Upper lobe of left lung (tissue), 6 donors: ENCODE results near the gene CCDC127. TPM values are rescaled to one million over a fixed set of nuclear protein-coding genes. Genes with fewer than 3 reads are reported as not detected.

Experiments
- ATAC-seq, 2 donors: fragments of 200-7000 bp; cut with Tn5 transposase; one replicate each; pipeline ENCODE4 v1.9.1; 2022; ENCODE audit warnings: mild to moderate bottlenecking in 2 of 2, moderate library complexity in 2 of 2; ENCODE audit not compliant: low FRiP score in 2 of 2
- DNase-seq, 2 donors: peaks; one replicate each; pipeline ENCODE4 v3.0.0-alpha.2; 2019 to 2020
- H3K27ac ChIP-seq, 4 donors: fragments of 200-600 bp; sonication (generic); one replicate each; pipeline ENCODE4 v1.5.1; 2016 to 2019
- H3K27me3 ChIP-seq, 4 donors: fragments of 200-600 bp; sonication (generic); one replicate each; pipeline ENCODE4 v1.5.1; 2017 to 2019
- H3K36me3 ChIP-seq, 4 donors: fragments of 200-600 bp; sonication (generic); one replicate each; pipeline ENCODE4 v1.5.1; 2016 to 2019
- H3K4me1 ChIP-seq, 4 donors: fragments of 200-600 bp; sonication (generic); one replicate each; pipeline ENCODE4 v1.5.1; 2018 to 2019
- H3K4me3 ChIP-seq, 4 donors: fragments of 200-600 bp; sonication (generic); one replicate each; pipeline ENCODE4 v1.5.1; 2017 to 2019; ENCODE audit warnings: mild to moderate bottlenecking in 2 of 4, moderate library complexity in 1 of 4
- H3K9me3 ChIP-seq, 4 donors: fragments of 200-600 bp; sonication (generic); one replicate each; pipeline ENCODE4 v1.5.1; 2018 to 2019
- CTCF ChIP-seq, 6 experiments: fragments of 450-650 bp in 4 of 6; fragments of 200-600 bp in 2 of 6; sonication (generic) in 2 of 6; IDR thresholded peaks; one replicate each; pipeline ENCODE4 v1.5.1; 2016 to 2019; ENCODE audit warnings: antibody characterized with exemption in 6 of 6
- EP300 ChIP-seq, 4 donors: sonication (generic); formaldehyde crosslinking; IDR thresholded peaks; one replicate each; pipeline ENCODE4 v1.5.1; 2017; ENCODE audit warnings: antibody characterized with exemption in 4 of 4, control low read depth in 2 of 4
- POLR2A ChIP-seq, 4 donors: fragments of 450-650 bp; IDR thresholded peaks; one replicate each; pipeline ENCODE4 v1.5.1; 2016 to 2017; ENCODE audit warnings: antibody characterized with exemption in 4 of 4, mild to moderate bottlenecking in 2 of 4
- POLR2AphosphoS5 ChIP-seq, 2 donors: sonication (generic); formaldehyde crosslinking; IDR thresholded peaks; one replicate each; pipeline ENCODE4 v1.5.1; 2017; ENCODE audit warnings: antibody characterized with exemption in 2 of 2
- WGBS, 2 donors: methylation state at CpG; one replicate each; pipeline ENCODE4 v1.1.5; 2017 to 2018; 5-methylcytosine and 5-hydroxymethylcytosine counted together
- total RNA-seq, 6 donors: library from RNA; depleted of rRNA in 4 of 6; stranded (reverse); fragments of >200 nt in 4 of 6; gene quantifications; one replicate each; pipeline versions ENCODE4 v1.1.0 to v1.2.1, GENCODE V29; 2016 to 2021
- donor health status: DM: no; HTN: no; CAD: no; lungs with moderate emphysema.
- donor health status: DM: no; HTN: yes; CAD: no; lungs with severe emphysema.

CCDC127 gene
- total RNA-seq, 6 donors from 2014 or later = 3.1 to 8.5 (median 4.8) TPM

GRCh38 chr5:182126-182525 is 35.8 kb downstream of the CCDC127 start:
- no peak overlapping the region for H3K4me3 ChIP-seq
- no peaks in the 10 kb centered on the region for H3K36me3 ChIP-seq
- no peaks in the 10 kb centered on the region for H3K4me1 ChIP-seq
- H3K9me3 ChIP-seq = no peaks in the 10 kb centered on the region
- TF ChIP-seq POLR2AphosphoS5 (IDR thresholded peaks at IDR 0.05) (no peak), EP300 (IDR thresholded peaks at IDR 0.05) (no peak), POLR2A (IDR thresholded peaks at IDR 0.05) (no peak), CTCF (IDR thresholded peaks at IDR 0.05) (no peak)
- H3K27ac ChIP-seq = no peak overlapping the region
- no peak for ATAC-seq
- WGBS, 2 donors = 89 to 93% methylated on average over 9 to 12 of the region's 12 CpGs
- no peaks in the 10 kb centered on the region for H3K27me3 ChIP-seq
- peak in 1 of 2 donors; percentile 50 for DNase-seq

- Histone ChIP-seq H3K27ac (no peak overlapping the region), H3K9me3 (no peaks in the 10 kb centered on the region), H3K4me3 (no peak overlapping the region), H3K4me1 (no peaks in the 10 kb centered on the region), H3K36me3 (no peaks in the 10 kb centered on the region), H3K27me3 (no peaks in the 10 kb centered on the region)
- DNase-seq = peak in 1 of 2 donors; percentile 59
- WGBS, 2 donors = 90 to 96% methylated on average over 11 to 22 of the region's 22 CpGs
- TF ChIP-seq POLR2AphosphoS5 (IDR thresholded peaks at IDR 0.05) = no peak
- no peak for TF ChIP-seq POLR2A (IDR thresholded peaks at IDR 0.05)
- TF ChIP-seq EP300 (IDR thresholded peaks at IDR 0.05) = no peak
- TF ChIP-seq CTCF (IDR thresholded peaks at IDR 0.05) = no peak
- no peak for ATAC-seq
Measured at GRCh38 chr5:181566-181965, 36.4 kb downstream of the CCDC127 start.

GRCh38 chr5:181160-181559 is 36.8 kb downstream of the CCDC127 start:
- Histone ChIP-seq H3K36me3 (no peaks in the 10 kb centered on the region), H3K4me3 (no peak overlapping the region), H3K27me3 (no peaks in the 10 kb centered on the region), H3K9me3 (no peaks in the 10 kb centered on the region), H3K4me1 (no peaks in the 10 kb centered on the region), H3K27ac (no peak overlapping the region)
- TF ChIP-seq POLR2A (IDR thresholded peaks at IDR 0.05) = no peak
- no peak for TF ChIP-seq POLR2AphosphoS5 (IDR thresholded peaks at IDR 0.05)
- no peak for TF ChIP-seq CTCF (IDR thresholded peaks at IDR 0.05)
- ATAC-seq (no peak), DNase-seq (no peak)
- 96 to 97% methylated on average over 4 to 9 of the region's 9 CpGs for WGBS, 2 donors

GRCh38 chr5:180286-180918 is 37.6 kb downstream of the CCDC127 start:
- DNase-seq (peak in 1 of 2 donors; percentile 1), ATAC-seq (no peak)
- no peak for TF ChIP-seq POLR2AphosphoS5 (IDR thresholded peaks at IDR 0.05)
- TF ChIP-seq CTCF (IDR thresholded peaks at IDR 0.05) = no peak
- no peak for TF ChIP-seq POLR2A (IDR thresholded peaks at IDR 0.05)
- TF ChIP-seq EP300 (IDR thresholded peaks at IDR 0.05) = no peak
- Histone ChIP-seq H3K4me1 (no peaks in the 10 kb centered on the region), H3K9me3 (no peaks in the 10 kb centered on the region), H3K4me3 (no peak overlapping the region), H3K27me3 (no peaks in the 10 kb centered on the region), H3K36me3 (no peaks in the 10 kb centered on the region), H3K27ac (no peak overlapping the region)
- WGBS, 2 donors = 74 to 90% methylated on average over 9 to 13 of the region's 13 CpGs

GRCh38 chr5:179401-179800 is 38.6 kb downstream of the CCDC127 start:
- ATAC-seq = no peak
- no peaks in the 10 kb centered on the region for H3K9me3 ChIP-seq
- WGBS, 2 donors = 89 to 90% methylated on average over 9 of the region's 9 CpGs

More at GRCh38 chr5:179401-179800, 38.6 kb downstream of the CCDC127 start:
- Histone ChIP-seq H3K27me3 (no peaks in the 10 kb centered on the region), H3K4me1 (no peaks in the 10 kb centered on the region), H3K4me3 (no peak overlapping the region), H3K36me3 (no peaks in the 10 kb centered on the region), H3K27ac (no peak overlapping the region)
- peak in 1 of 2 donors; percentile 36 for DNase-seq
- TF ChIP-seq EP300 (IDR thresholded peaks at IDR 0.05) (no peak), CTCF (IDR thresholded peaks at IDR 0.05) (no peak), POLR2AphosphoS5 (IDR thresholded peaks at IDR 0.05) (no peak), POLR2A (IDR thresholded peaks at IDR 0.05) (no peak)
